ENCODE measurements around the gene RUNDC3A. TPM values are rescaled to one million over a fixed set of nuclear protein-coding genes. Genes with fewer than 3 reads are reported as not detected.
"Not testable (repeated sequence)": the region's sequence is repeated elsewhere in the genome, so short reads cannot be mapped to it uniquely, and the experiment has no call there.

Gene RUNDC3A
- total RNA-seq, 4 donors from 2014 or later: 0.89 to 4.1 (median 2.1) TPM

DNA sequence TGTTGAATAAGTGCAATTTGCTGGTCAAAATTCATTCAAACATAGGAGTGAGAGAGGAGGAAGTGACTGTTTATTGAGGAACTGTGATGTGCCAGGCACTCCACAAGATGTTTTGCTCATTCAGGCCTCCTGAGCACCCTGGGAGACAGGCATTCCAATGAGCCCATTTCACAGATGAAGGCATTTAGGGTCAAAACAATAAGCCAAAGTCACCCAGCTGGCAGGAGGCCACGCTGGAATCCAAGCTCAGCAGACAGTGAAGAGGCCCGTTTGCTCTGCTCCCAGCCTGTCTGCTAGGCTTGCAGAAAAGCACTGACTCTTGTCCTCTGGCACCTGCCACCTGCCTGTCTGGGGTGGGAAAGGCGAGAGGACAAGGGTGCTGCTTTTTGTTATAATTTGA lies 26.3 kb downstream of the RUNDC3A start:
- H3K27ac ChIP-seq: no peak overlapping the region
- TF ChIP-seq, protein P1, sequence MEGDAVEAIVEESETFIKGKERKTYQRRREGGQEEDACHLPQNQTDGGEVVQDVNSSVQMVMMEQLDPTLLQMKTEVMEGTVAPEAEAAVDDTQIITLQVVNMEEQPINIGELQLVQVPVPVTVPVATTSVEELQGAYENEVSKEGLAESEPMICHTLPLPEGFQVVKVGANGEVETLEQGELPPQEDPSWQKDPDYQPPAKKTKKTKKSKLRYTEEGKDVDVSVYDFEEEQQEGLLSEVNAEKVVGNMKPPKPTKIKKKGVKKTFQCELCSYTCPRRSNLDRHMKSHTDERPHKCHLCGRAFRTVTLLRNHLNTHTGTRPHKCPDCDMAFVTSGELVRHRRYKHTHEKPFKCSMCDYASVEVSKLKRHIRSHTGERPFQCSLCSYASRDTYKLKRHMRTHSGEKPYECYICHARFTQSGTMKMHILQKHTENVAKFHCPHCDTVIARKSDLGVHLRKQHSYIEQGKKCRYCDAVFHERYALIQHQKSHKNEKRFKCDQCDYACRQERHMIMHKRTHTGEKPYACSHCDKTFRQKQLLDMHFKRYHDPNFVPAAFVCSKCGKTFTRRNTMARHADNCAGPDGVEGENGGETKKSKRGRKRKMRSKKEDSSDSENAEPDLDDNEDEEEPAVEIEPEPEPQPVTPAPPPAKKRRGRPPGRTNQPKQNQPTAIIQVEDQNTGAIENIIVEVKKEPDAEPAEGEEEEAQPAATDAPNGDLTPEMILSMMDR (IDR thresholded peaks at IDR 0.05): no peak
- no peak for TF ChIP-seq POLR2A (IDR thresholded peaks at IDR 0.05)
- 26 to 43% methylated on average over 3 of the region's 3 CpGs for WGBS, 2 donors
- no peak overlapping the region for H3K4me3 ChIP-seq (replicated peaks in 1 of 3)
- DNase-seq: peak; percentile 53 to 71
- no peaks in the 10 kb centered on the region for H3K36me3 ChIP-seq
- peaks cover 0 to 10% of the 10 kb centered on the region in 2 donors for H3K4me1 ChIP-seq
- H3K9me3 ChIP-seq: no peaks in the 10 kb centered on the region
- intact Hi-C loops (cut with DNase I): no loop called here
- no peaks in the 10 kb centered on the region for H3K27me3 ChIP-seq

DNA sequence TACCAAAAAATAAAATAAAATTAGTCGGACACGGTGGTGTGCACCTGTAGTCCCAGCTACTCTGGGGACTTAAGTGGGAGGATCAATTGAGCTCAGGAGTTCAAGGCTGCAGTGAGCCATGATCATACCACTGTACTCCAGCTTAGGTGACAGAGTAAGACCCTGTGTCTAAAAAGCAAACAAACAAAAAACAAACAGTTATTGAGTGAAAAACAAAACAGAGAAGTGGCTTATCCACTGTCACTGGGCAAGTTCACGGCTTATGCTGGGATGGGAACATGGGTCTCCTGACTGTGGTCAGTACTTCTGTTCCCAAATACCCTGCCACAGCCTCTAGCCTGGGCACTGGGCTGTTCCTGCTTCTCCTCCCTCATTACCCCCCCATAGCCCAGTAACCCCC lies 27.2 kb downstream of the RUNDC3A start:
- Histone ChIP-seq H3K27ac (no peak overlapping the region), H3K36me3 (no peaks in the 10 kb centered on the region), H3K4me3 (replicated peaks in 1 of 3) (no peak overlapping the region), H3K27me3 (no peaks in the 10 kb centered on the region), H3K4me1 (peaks cover 0 to 10% of the 10 kb centered on the region in 2 donors), H3K9me3 (no peaks in the 10 kb centered on the region)
- 81 to 88% methylated on average over 3 of the region's 3 CpGs for WGBS, 2 donors
- TF ChIP-seq POLR2A (IDR thresholded peaks at IDR 0.05): no peak
- TF ChIP-seq, protein P1 (IDR thresholded peaks at IDR 0.05): no peak
- intact Hi-C loops (cut with DNase I): no loop called here
- DNase-seq: no peak

DNA sequence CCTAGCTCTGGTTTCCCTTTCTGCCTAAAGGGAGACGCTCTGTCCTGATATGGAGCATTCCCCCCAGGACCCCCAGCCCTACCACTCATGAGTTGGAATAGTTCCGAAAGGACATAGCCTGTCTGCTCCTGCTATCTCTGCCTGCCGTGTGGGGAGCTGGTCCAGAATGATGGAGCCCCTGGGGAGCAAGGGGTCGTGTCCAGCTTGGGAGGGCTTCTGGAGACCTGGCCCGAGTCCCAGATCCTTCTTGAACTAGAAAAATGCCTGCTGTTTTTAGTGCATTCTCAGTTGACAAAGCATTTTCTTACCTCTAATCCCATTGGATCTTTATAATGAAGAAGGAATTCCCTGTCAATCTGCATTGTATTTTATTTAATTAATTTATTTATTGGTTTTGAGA lies 27.6 kb downstream of the RUNDC3A start:
- no peak overlapping the region for H3K4me3 ChIP-seq (replicated peaks in 1 of 3)
- intact Hi-C loops (cut with DNase I): no loop called here
- no peaks in the 10 kb centered on the region for H3K9me3 ChIP-seq
- peaks cover 0 to 10% of the 10 kb centered on the region in 2 donors for H3K4me1 ChIP-seq
- no peaks in the 10 kb centered on the region for H3K27me3 ChIP-seq
- WGBS, 2 donors: 40 to 41% methylated on average over 4 to 5 of the region's 5 CpGs
- H3K27ac ChIP-seq: no peak overlapping the region
- no peak for TF ChIP-seq POLR2A (IDR thresholded peaks at IDR 0.05)
- TF ChIP-seq, protein P1 (IDR thresholded peaks at IDR 0.05): no peak
- DNase-seq: no peak
- no peaks in the 10 kb centered on the region for H3K36me3 ChIP-seq

DNA sequence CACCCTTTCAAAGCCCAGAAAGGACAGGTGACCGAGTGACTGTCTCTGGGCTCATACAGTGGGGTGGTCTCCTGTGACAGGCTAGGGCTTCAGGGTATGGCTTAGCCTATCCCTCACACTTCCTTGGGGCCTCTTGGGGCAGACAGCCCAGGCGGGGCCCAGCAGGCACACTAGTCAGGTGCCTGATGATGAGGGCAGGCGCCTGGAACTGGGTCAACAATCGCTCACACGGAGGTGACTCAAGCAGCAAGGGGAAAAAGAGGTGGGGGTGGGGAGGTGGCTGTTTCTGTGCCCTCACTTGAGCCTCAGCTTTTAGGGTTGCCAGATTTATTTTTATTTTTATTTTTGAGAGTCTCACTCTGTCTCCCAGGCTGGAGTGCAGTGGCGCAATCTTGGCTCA lies 30.3 kb downstream of the RUNDC3A start:
- DNase-seq: peak; percentile 69 to 71
- WGBS, 2 donors: 44 to 78% methylated on average over 2 to 6 of the region's 6 CpGs
- Histone ChIP-seq H3K27ac (no peak overlapping the region), H3K4me3 (replicated peaks in 1 of 3) (no peak overlapping the region), H3K9me3 (no peaks in the 10 kb centered on the region), H3K4me1 (peaks cover 0 to 10% of the 10 kb centered on the region in 2 donors), H3K36me3 (no peaks in the 10 kb centered on the region), H3K27me3 (no peaks in the 10 kb centered on the region)
- TF ChIP-seq, protein P1 (IDR thresholded peaks at IDR 0.05): no peak
- no peak for TF ChIP-seq POLR2A (IDR thresholded peaks at IDR 0.05)
- intact Hi-C loops (cut with DNase I): no loop called here

DNA sequence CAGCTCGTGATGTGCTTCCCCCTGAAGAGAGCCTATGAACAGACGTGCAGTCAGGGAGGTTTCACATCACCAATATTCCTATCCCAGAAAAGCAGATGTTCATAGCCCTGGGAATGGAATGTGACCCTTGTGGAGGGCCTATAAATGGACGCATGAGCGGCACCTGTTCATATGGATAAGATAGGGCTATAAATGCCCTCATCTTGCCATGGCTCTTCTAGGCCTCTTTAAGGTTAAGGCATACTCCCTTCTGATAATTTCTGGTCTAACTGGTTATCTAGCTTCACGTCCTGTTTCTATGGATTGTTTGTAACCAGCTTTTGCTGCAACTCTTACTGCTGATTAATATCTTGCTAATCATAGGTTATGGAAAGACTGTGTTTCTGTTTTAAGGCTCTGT lies 32.2 kb downstream of the RUNDC3A start:
- H3K4me1 ChIP-seq: peaks cover 0 to 17% of the 10 kb centered on the region in 2 donors
- H3K4me3 ChIP-seq (replicated peaks in 1 of 3); H3K36me3 ChIP-seq; H3K9me3 ChIP-seq; DNase-seq; H3K27ac ChIP-seq; intact Hi-C loops (cut with DNase I); H3K27me3 ChIP-seq: not testable (repeated sequence)
- WGBS, 2 donors: 78 to 82% methylated on average over 5 of the region's 5 CpGs

Measured in thyroid gland (tissue), 4 donors.